Peyer's patch (tissue), 4 donors: ENCODE data around the gene ARMC3. TPM values are rescaled to one million over a fixed set of nuclear protein-coding genes. Genes with fewer than 3 reads are reported as not detected.

Source experiments
- DNase-seq, 3 donors: peaks; one replicate each; pipeline ENCODE4 v3.0.0-alpha.2; 2017 to 2019
- H3K27ac ChIP-seq, 4 donors: fragments of 200-600 bp; sonication (generic); one replicate each; pipeline ENCODE4 v1.5.1; 2016 to 2019
- H3K27me3 ChIP-seq, 2 donors: fragments of 200-600 bp; sonication (generic); one replicate each; pipeline ENCODE4 v1.5.1; 2019
- H3K36me3 ChIP-seq, 3 donors: fragments of 200-600 bp; sonication (generic); one replicate each; pipeline ENCODE4 v1.5.1; 2016 to 2019
- H3K4me1 ChIP-seq, 4 donors: fragments of 200-600 bp; sonication (generic); one replicate each; pipeline ENCODE4 v1.5.1; 2016 to 2019
- H3K4me3 ChIP-seq, 4 donors: fragments of 200-600 bp; sonication (generic); 1 replicate in 3 of 4; 2 replicates in 1 of 4; pipeline ENCODE4 v1.5.1; 2016 to 2019; ENCODE audit warnings: mild to moderate bottlenecking in 1 of 4
- H3K9me3 ChIP-seq, 4 donors: fragments of 200-600 bp; sonication (generic); one replicate each; pipeline ENCODE4 v1.5.1; 2016 to 2019; ENCODE audit warnings: mild to moderate bottlenecking in 1 of 4
- CTCF ChIP-seq, 6 experiments: fragments of 450-650 bp in 4 of 6; fragments of 200-600 bp in 2 of 6; sonication (generic) in 1 of 6; IDR thresholded peaks; one replicate each; pipeline ENCODE4 v1.5.1; 2017 to 2019; ENCODE audit warnings: antibody characterized with exemption in 6 of 6, mild to moderate bottlenecking in 3 of 6, moderate library complexity in 1 of 6
- POLR2A ChIP-seq, 2 donors: fragments of 450-650 bp; IDR thresholded peaks; one replicate each; pipeline ENCODE4 v1.5.1; 2017; ENCODE audit warnings: antibody characterized with exemption in 2 of 2, mild to moderate bottlenecking in 2 of 2, moderate library complexity in 2 of 2
- total RNA-seq, 4 donors: library from RNA; depleted of rRNA; stranded (reverse); fragments of >200 nt; gene quantifications; one replicate each; pipeline ENCODE4 v1.1.0, GENCODE V29; 2016

ARMC3 gene
- total RNA-seq, 4 donors from 2014 or later: not detected

- Histone ChIP-seq H3K4me3 (no peak overlapping the region), H3K36me3 (no peaks in the 10 kb centered on the region), H3K9me3 (no peaks in the 10 kb centered on the region), H3K27ac (no peak overlapping the region), H3K4me1 (no peaks in the 10 kb centered on the region), H3K27me3 (no peaks in the 10 kb centered on the region)
- no peak for DNase-seq
- no peak for TF ChIP-seq POLR2A (IDR thresholded peaks at IDR 0.05)
- no peak for TF ChIP-seq CTCF (IDR thresholded peaks at IDR 0.05)
Observed at GRCh38 chr10:23024002-23024401, 96.1 kb downstream of the ARMC3 start.

GRCh38 chr10:23031318-23031717, 103.5 kb downstream of the ARMC3 start:
- Histone ChIP-seq H3K4me1 (no peaks in the 10 kb centered on the region), H3K4me3 (no peak overlapping the region), H3K9me3 (no peaks in the 10 kb centered on the region), H3K27ac (no peak overlapping the region), H3K36me3 (no peaks in the 10 kb centered on the region), H3K27me3 (no peaks in the 10 kb centered on the region)
- TF ChIP-seq CTCF (IDR thresholded peaks at IDR 0.05) (no peak), POLR2A (IDR thresholded peaks at IDR 0.05) (no peak)
- DNase-seq: no peak

GRCh38 chr10:23034790-23035189, 106.9 kb downstream of the ARMC3 start:
- Histone ChIP-seq H3K36me3 (no peaks in the 10 kb centered on the region), H3K4me3 (no peak overlapping the region), H3K9me3 (no peaks in the 10 kb centered on the region), H3K4me1 (no peaks in the 10 kb centered on the region), H3K27me3 (no peaks in the 10 kb centered on the region), H3K27ac (no peak overlapping the region)
- TF ChIP-seq CTCF (IDR thresholded peaks at IDR 0.05): no peak
- TF ChIP-seq POLR2A (IDR thresholded peaks at IDR 0.05): no peak
- DNase-seq: no peak

- no peaks in the 10 kb centered on the region for H3K9me3 ChIP-seq
- no peaks in the 10 kb centered on the region for H3K27me3 ChIP-seq
- H3K4me3 ChIP-seq: no peak overlapping the region
- H3K4me1 ChIP-seq: no peaks in the 10 kb centered on the region
- DNase-seq: no peak
- TF ChIP-seq CTCF (IDR thresholded peaks at IDR 0.05) (no peak), POLR2A (IDR thresholded peaks at IDR 0.05) (no peak)
- no peak overlapping the region for H3K27ac ChIP-seq
- H3K36me3 ChIP-seq: no peaks in the 10 kb centered on the region
Observed at GRCh38 chr10:23035569-23035968, 107.7 kb downstream of the ARMC3 start.

- Histone ChIP-seq H3K9me3 (no peaks in the 10 kb centered on the region), H3K27ac (no peak overlapping the region), H3K27me3 (no peaks in the 10 kb centered on the region), H3K4me3 (no peak overlapping the region), H3K36me3 (no peaks in the 10 kb centered on the region), H3K4me1 (no peaks in the 10 kb centered on the region)
- TF ChIP-seq CTCF (IDR thresholded peaks at IDR 0.05): no peak
- TF ChIP-seq POLR2A (IDR thresholded peaks at IDR 0.05): no peak
- DNase-seq: no peak
Observed at GRCh38 chr10:23037152-23037551, 109.3 kb downstream of the ARMC3 start.

- Histone ChIP-seq H3K4me1 (no peaks in the 10 kb centered on the region), H3K27ac (no peak overlapping the region), H3K4me3 (no peak overlapping the region), H3K27me3 (no peaks in the 10 kb centered on the region), H3K9me3 (no peaks in the 10 kb centered on the region), H3K36me3 (no peaks in the 10 kb centered on the region)
- TF ChIP-seq CTCF (IDR thresholded peaks at IDR 0.05): no peak
- no peak for TF ChIP-seq POLR2A (IDR thresholded peaks at IDR 0.05)
- no peak for DNase-seq
Observed at GRCh38 chr10:23037561-23037960, 109.7 kb downstream of the ARMC3 start.
